Osteoblast (primary cell): Measurements from ENCODE around the gene DGKQ. TPM values are rescaled to one million over a fixed set of nuclear protein-coding genes. Genes with fewer than 3 reads are reported as not detected.
A peak's percentile ranks its signal among the peaks of the same experiment; 100 is the strongest.

ENCODE experiments used
- DNase-seq: peaks from one replicate; pipeline ENCODE4 v3.0.0; 2011; ENCODE audit warnings: low spot score, mixed read lengths; ENCODE audit not compliant: insufficient read length; ENCODE audit errors: missing footprints
- H2AFZ ChIP-seq: 2 replicates; pipeline ENCODE4 v1.6.0; 2011; ENCODE audit warnings: mild to moderate bottlenecking, low read length
- H3K27ac ChIP-seq: 2 replicates; pipeline ENCODE4 v1.5.1; 2011; ENCODE audit warnings: mild to moderate bottlenecking, low read depth, low read length, moderate library complexity
- H3K27me3 ChIP-seq: 2 replicates; pipeline ENCODE4 v1.6.0; 2012; ENCODE audit warnings: mild to moderate bottlenecking, control low read depth, inconsistent platforms, low read length, moderate library complexity; ENCODE audit not compliant: insufficient read depth
- H3K36me3 ChIP-seq: 2 replicates; pipeline ENCODE4 v1.5.1; 2011; ENCODE audit warnings: mild to moderate bottlenecking, low read length, control low read depth, moderate library complexity; ENCODE audit not compliant: insufficient read depth
- H3K4me1 ChIP-seq: 2 replicates; pipeline ENCODE4 v1.5.1; 2011; ENCODE audit warnings: mild to moderate bottlenecking, low read length, control low read depth, moderate library complexity; ENCODE audit not compliant: insufficient read depth
- H3K4me2 ChIP-seq: 2 replicates; pipeline ENCODE4 v1.6.0; 2011; ENCODE audit warnings: mild to moderate bottlenecking, low read length; ENCODE audit not compliant: insufficient read depth
- H3K4me3 ChIP-seq: fragments of 200-600 bp; sonication (generic); 3 replicates; pipeline ENCODE4 v1.5.1; 2012; ENCODE audit warnings: mild to moderate bottlenecking, low read length, inconsistent platforms; ENCODE audit not compliant: insufficient read depth
- H3K79me2 ChIP-seq: 2 replicates; pipeline ENCODE4 v1.6.0; 2012; ENCODE audit warnings: mild to moderate bottlenecking, low read length, control low read depth, inconsistent platforms; ENCODE audit not compliant: insufficient read depth
- H3K9me3 ChIP-seq: 2 replicates; pipeline ENCODE4 v1.5.1; 2011; ENCODE audit warnings: low read depth, low read length, control low read depth
- H4K20me1 ChIP-seq: 2 replicates; pipeline ENCODE4 v1.6.0; 2012; ENCODE audit warnings: mild to moderate bottlenecking, low read length, control low read depth; ENCODE audit not compliant: insufficient read depth
- CTCF ChIP-seq: IDR thresholded peaks from 2 replicates; pipeline ENCODE4 v1.5.1; 2011; ENCODE audit warnings: mild to moderate bottlenecking, low read depth, low read length, moderate library complexity; ENCODE audit errors: extremely low read depth
- total RNA-seq: library from RNA; depleted of rRNA; stranded (reverse); fragments of >200 nt; gene quantifications from 2 replicates; pipeline ENCODE4 v1.2.3, GENCODE V29; 2012

Gene DGKQ
- total RNA-seq, 1 donor, result 15.2 TPM

GRCh38 chr4:965048-965765 is 8.2 kb downstream of the DGKQ start:
- no peaks in the 10 kb centered on the region for H3K27me3 ChIP-seq
- DNase-seq, result peak; percentile 88
- no peaks in the 10 kb centered on the region for H3K4me1 ChIP-seq
- TF ChIP-seq CTCF, result no peak
- H2AFZ ChIP-seq, result no peak overlapping the region
- peaks cover 1% of the 10 kb centered on the region for H3K79me2 ChIP-seq
- no peak overlapping the region for H3K4me3 ChIP-seq
- no peak overlapping the region for H3K4me2 ChIP-seq
- peaks cover 6% of the 10 kb centered on the region for H4K20me1 ChIP-seq
- peaks cover 10% of the 10 kb centered on the region for H3K36me3 ChIP-seq
- no peak overlapping the region for H3K27ac ChIP-seq
- no peaks in the 10 kb centered on the region for H3K9me3 ChIP-seq

DNA sequence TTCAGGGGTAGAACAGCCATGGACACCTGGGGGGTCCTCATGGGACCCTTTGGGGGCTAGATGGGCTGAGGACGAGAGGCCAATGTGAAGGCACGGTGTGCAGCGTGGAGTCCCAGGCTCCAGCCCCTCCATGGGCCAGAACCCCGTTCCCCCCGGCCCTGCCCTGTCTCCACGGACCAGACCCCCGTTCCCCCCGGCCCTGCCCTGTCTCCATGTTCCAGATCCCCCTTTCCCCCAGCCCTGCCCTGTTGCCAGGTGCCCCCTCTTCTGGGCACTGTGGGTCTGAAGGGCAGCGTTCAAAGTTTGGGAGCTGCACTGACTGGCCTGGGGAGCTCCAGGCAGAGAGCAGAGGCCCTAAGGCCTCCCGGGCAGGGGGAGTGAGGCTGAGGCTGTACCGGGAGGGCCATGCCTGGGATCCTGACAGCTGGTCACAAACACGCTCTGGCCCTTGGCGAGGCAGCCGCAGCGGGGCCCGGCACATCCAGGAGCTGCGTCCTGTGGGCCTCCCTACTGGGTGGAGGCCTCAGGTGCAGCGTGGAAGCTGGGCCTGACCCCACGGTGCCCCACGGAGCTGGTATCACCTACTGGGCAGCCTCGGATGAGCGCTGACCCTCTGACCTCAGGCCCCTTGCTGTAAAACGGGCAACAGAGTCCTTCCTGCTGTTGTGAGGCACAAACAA is 8.9 kb downstream of the DGKQ start:
- H4K20me1 ChIP-seq, result peaks cover 4% of the 10 kb centered on the region
- H3K36me3 ChIP-seq, result peaks cover 11% of the 10 kb centered on the region
- peak; percentile 81 for DNase-seq

GRCh38 chr4:963276-964225 is 9.8 kb downstream of the DGKQ start:
- Histone ChIP-seq H3K27ac (no peak overlapping the region), H3K36me3 (peaks cover 14% of the 10 kb centered on the region), H3K4me3 (no peak overlapping the region), H2AFZ (no peak overlapping the region), H3K4me2 (no peak overlapping the region), H4K20me1 (no peaks in the 10 kb centered on the region), H3K4me1 (no peaks in the 10 kb centered on the region), H3K79me2 (no peaks in the 10 kb centered on the region), H3K9me3 (no peaks in the 10 kb centered on the region), H3K27me3 (no peaks in the 10 kb centered on the region)
- peak; percentile 88 for DNase-seq
- no peak for TF ChIP-seq CTCF

More for the DNA sequence above, 8.9 kb downstream of the DGKQ start:
- H3K79me2 ChIP-seq, result no peaks in the 10 kb centered on the region
- no peak overlapping the region for H3K27ac ChIP-seq
- no peaks in the 10 kb centered on the region for H3K27me3 ChIP-seq
- no peak overlapping the region for H2AFZ ChIP-seq
- no peaks in the 10 kb centered on the region for H3K9me3 ChIP-seq
- H3K4me2 ChIP-seq, result no peak overlapping the region
- no peak for TF ChIP-seq CTCF
- H3K4me3 ChIP-seq, result no peak overlapping the region
- H3K4me1 ChIP-seq, result no peaks in the 10 kb centered on the region
